HL-60 (cell line): Measurements from ENCODE around the gene SLC35B4.

Experiments
- CTCF ChIP-seq: IDR thresholded peaks from one replicate; pipeline ENCODE4 v1.5.1; 2011; ENCODE audit warnings: low read length, control low read depth, inconsistent platforms; ENCODE audit not compliant: insufficient read depth
- GABPA ChIP-seq: IDR thresholded peaks from 2 replicates; pipeline ENCODE4 v1.6.1; 2012; ENCODE audit warnings: low read depth
- POLR2AphosphoS5 ChIP-seq: IDR thresholded peaks from 2 replicates; pipeline ENCODE4 v1.6.1; 2012; ENCODE audit warnings: low read depth
- REST ChIP-seq: IDR thresholded peaks from 2 replicates; pipeline ENCODE4 v1.6.1; 2012; ENCODE audit warnings: low read depth; ENCODE audit not compliant: insufficient replicate concordance

GRCh38 chr7:134279898-134280297 is 36.8 kb downstream of the SLC35B4 start:
- no peak for TF ChIP-seq CTCF
- no peak for TF ChIP-seq POLR2AphosphoS5
- TF ChIP-seq GABPA = no peak
- no peak for TF ChIP-seq REST
